NCI-H2029 (cell line): ENCODE results near the gene SSU72.
"Not testable (repeated sequence)": the region's sequence is repeated elsewhere in the genome, so short reads cannot be mapped to it uniquely, and the experiment has no call there.

Source experiments
- DNase-seq: peaks from one replicate; lab custom pipeline; 2025; lab: John Stamatoyannopoulos, UW

SSU72 gene

DNA sequence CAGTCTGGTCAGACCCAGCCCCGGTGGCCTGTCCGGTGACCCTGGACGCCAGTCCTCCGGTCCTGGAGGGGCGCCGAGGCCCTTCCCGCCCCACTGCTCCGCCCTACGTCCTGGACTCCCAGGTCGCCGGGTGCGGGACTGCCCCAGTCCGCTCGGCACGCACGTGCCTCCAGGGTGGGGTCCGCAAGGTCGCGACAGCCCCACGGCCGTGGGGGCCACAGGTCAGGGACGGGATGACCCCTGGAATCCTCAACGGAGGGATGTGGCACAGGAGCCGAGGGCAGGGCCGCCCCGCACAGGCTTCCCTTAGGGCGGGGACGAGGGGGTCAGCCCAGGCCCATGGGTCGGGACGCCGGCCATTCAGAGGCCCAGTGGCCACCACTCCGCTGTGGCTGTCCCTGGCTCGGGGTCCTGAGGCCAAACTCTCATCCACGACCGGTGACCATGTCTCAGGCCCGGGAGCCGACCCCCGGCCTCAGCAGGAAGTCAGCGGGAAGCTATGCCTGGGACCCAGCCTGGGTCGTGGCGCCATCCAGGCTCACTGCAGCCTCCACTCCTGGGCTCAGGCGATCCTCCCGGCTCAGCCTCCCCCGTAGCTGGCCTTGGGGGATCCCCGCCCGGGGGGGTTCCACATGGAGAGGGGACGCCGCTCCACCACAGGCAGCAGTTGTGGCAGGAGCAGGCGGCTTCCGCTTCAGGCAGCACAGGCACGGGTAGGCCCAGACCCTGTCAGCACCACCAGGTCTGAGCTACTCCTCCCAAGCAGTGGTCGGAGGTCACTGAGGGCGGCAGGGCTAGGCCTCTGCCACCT, 33.6 kb downstream of the SSU72 start:
- DNase-seq: no peak

DNA sequence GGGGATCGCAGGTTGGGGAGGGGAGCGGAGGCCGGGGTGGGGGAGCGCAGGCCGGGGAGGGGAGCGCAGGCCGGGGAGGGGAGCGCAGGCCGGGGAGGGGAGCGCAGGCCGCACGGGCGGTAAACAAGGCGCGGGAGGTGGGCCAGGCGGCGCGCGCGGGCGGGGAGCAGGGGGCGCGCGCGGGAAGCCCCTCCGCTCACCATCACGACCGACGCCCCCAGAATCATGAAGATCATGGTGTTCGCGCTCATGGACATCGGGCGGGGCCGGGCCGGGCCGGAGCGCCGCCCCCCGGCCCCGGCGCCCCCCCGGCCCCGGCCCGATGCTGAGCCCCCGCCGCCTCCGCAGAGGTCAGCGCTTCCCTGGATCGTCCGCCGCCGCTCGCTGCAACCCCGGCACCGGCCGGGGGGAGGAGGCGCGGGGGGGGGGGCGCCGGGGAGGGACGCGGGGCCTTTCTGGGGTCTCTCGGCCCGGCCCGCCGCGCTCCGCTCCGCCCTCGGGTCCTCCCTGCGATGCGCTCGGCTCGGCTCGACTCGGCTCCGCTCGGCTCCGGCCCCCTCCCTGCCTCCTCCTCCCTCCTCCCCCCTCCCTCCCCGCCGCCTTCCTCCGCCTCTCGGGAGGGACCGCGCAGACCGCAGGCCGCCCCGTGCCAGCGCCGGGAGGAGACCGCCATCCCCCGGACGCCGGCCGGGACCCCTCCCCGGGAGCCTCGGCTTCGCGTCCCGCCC, 34.4 kb downstream of the SSU72 start, which contains the start of gene TMEM240:
Gene TMEM240 (minus strand): TSS at position 535 of the 728 bp plus-strand sequence. CDS start 278 bp downstream, at position 257.
- no peak for DNase-seq

DNA sequence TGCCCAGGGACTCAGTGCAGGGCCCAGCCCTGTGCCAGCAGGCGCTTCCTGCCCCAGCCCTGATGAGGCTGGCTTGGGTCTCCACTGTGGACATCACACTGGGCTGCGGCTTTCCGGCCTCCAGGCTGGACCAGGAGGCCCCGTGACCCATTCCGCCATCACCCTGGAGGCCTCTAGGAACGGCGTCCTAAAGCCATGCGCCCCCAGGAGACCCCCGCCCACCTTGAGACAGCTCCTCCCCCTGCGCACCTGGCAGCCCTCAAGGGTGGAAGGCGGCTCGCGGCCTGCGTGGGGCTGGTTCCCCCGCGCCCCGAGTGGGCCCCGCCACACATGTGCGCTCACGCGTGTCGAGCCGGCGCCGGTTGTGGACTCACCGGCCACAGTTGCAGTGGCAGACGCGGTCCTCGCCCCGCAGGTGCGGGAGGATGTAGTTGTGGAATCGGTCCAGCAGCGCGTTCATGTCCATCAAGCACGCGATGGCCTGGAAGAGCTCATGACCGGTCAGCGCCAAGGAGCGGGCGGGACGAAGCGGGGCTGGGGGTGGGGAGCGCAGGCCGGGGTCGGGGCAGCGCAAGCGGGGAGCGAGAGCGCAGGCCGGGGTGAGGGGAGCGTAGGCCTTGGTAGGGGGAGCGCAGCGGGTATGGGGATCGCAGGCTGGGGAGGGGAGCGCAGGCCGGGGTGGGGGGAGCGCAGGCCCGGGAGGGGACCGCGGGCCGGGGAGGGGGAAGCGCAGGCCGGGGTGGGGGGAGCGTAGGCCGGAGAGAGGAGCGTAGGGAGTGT, 35.2 kb downstream of the SSU72 start:
- DNase-seq: no peak

DNA sequence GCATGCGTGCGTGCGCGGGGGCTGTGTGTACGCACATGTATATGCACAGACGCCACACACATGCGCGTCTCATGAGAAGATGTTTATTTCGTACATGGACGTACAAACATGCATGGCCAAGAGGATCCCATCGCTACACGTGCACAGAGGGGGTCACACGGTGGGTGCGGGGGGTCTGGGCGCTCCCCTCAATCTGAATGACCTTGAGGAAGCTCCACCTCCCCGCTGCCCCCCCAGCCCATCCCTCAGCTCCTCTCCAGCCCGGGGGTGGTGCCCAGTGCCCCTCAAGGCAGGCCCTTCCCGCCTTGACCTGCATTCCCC, 35.7 kb downstream of the SSU72 start:
- DNase-seq: no peak

DNA sequence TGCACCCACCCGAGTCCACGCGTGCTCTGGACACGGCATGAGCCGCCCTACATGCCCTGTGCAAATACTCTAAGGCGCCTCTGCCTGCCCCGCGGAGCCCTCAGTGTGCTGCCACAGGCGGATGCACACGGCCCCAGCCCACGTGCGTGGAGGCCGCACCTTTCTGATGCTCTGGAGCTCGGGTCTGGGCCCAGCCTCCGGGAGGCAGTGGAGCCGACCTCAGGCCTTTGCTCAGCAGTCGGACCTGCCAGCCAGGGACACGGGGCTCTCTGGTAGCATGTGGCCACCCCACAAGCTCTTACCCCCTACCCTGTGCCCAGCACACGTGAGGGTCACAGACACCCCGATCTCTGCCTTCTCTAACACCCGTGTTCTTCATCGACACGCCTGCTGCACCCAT, 36.3 kb downstream of the SSU72 start:
- DNase-seq: no peak

DNA sequence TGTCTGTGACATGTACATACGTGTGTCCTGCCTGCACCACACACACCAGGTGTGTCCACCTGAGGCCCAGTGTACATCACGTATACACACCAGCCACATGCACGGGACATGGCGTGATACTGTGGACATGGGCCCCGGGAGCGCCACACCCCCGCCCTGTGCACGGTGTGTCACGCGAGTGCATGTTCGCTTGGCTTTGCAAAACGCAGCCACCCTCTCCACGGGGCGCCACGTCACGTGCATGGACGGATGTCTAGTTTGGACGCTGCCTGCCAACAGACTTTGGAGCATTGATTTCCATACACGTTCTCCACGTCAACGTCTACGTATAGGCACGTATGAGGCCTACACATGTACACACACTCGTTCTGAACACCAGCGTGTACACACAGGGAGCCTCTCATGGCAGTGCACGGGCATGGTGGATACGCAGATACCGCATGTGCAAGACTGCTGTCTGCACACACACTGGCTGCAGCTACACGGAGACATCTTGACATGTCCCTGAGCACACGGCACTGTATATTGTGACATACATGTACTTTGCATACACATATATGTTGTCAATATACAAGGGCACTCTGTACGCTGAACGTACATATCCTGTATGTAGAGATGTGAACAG, 36.9 kb downstream of the SSU72 start:
- no peak for DNase-seq

DNA sequence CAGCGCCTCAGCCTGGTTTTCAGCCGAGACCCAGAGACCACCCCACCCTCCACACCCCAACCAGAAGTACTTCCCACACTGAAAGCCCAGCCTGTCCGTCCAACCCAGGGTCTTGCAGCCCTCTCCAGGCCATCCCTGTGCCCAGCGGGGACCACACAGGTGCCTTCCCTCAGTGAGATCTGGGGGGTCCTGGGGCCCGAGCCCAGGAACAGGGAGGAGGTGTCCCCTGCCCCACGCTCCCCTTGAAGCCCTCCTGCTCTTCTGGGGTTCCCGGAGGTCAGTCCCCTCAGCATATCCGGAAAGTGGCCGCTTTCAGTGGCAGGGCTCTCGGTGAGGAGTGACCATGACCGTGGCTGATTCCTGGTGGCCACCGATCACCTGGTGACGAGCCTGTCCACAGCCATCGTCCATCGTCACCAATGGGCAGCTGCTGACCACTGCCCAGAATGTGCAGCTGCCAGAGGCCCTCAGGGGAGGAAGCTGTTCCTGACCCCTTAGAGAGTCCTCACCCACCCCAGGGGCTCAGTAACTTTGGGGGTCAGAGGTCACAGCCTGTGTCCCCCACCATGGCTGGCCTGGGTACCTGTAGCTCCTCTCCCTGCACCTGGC, 37.6 kb downstream of the SSU72 start:
- no peak for DNase-seq

DNA sequence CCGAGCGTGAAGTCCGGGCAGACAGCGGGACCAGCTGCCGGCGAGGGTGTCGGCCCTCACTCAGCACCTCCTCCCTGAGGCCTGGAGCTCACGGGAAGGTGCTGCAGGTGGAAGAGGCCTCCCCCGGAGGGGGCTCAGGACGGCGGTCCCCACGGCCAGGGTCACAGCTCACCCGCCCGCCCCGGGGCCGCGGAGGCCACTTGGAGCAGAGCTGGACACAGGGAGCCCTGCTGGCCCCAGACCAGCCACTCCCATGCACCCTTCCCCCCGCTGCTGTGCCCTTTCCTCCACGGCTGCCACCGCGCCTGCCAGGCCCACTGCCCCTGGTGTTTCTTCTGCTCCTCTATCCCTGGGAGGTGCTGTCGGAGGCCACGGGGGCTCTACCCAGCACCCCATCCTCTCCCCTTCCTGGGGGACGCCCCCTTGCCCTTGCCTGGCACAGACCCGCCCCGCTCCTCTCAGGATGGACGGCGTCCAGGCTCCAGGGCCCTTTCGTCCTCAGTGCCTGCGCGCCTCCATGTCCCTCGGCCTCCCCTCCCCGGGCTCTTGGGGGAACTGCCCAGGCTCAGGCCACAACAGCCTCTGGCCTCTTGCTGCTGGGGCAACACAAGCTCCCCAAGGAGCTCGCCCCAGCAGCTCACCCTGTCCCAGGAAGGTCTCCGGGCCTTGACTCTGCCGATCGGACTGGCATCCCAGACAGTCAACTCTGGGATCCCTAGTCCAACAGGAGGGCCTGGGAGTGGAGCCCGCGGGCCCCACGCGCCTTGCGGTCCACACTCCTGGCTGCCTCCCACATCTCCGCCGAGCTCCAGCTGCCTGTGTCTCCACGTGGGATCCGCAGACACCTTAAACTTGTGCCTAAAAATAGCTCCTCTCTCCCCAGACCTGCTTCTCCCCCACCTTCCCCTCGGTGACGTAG, 38.4 kb downstream of the SSU72 start:
- no peak for DNase-seq

DNA sequence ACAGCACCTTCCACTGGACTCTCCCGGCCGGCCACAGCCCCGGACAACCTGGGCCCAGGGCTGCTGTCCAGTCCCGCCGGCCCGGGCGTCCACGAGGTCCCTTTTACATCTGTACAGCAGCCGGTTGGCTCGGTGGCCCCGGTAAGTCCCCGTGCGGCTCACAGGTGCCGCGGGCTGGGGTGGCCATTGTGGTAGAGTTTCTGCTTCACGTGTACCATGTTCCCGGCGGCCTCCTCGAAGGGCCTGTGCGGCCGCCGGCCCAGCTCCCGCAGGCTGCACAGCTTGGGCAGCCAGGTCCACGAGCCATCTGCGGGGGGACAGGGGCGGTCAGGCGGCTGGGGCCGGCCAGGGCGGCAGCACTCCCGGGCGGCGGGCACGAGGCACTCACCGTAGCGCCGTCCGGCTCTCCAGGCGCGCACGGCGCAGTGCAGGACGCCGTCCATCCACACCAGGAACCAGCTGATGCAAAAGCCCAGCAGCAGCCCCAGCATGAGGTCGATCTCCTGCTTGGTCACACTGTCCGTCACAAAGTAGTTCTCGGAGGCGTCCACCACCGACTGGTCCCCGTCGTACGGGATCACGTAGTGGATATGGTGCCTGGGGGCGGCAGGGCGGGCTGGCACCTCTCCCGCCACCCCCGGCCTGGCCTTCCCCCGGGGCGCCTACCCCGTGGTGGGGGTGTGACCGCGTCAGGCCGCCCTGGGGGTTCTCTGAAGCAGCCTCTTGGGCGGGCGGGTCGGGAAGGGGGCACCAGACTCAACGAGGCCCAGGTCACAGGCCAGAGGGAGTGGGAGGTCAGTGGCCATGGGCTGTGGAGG, 39.3 kb downstream of the SSU72 start:
- DNase-seq: no peak

DNA sequence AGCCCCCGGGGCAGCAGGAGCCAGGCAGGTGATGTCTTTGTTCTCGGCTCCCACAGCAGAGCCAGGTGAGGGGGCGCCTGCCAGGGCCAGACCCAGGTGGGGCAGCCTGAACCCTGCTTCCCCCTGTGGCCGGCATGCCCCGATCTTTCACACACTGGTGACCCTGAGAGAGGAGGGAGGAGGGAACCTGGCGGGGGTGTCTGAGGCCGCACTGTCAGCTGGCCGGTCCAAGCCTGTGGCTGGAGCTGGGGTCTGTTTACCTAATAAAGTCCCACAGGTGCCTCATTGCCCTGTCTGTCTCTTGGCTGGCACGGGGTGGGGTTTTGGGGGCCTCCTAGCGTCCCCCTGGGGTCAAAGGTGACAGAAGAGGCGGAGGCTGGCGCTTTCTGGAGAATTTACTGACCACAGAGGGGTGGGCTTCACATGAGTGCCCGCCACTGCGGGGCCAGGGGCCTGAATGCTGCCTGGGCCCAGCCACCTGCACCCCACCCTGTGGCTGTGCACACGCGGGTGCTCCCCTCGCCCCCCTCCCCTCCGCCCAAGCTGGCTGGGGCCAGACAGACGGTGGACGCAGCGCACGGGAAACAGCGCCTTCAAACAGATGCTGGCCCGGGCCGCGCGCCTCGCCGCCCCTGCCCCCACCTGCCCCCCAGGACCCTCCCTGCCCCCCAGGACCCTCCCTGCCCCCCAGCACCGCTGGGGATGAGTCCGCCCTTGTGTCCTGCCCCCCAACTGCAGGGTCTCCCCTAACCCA, 40.1 kb downstream of the SSU72 start:
- no peak for DNase-seq

DNA sequence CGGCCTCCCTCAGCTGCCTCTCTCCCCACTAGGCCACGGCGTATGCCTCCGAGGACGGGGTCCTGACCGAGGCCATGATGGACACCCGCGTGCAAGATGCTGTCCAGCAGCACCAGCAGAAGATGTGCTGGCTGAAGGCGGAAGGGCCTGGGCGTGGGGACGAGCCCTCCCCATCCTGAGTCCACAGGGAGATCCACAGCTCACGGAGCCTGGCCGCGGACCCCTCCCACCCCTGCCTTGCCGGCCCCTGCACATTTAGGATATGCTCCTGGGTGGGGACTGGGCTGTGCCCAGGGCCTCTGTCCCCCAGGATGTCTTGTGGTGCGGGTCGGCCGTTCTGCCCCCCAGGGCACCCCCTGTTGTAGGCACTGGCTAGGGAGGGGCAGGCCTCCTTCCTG, 40.8 kb downstream of the SSU72 start:
- DNase-seq: not testable (repeated sequence)

DNA sequence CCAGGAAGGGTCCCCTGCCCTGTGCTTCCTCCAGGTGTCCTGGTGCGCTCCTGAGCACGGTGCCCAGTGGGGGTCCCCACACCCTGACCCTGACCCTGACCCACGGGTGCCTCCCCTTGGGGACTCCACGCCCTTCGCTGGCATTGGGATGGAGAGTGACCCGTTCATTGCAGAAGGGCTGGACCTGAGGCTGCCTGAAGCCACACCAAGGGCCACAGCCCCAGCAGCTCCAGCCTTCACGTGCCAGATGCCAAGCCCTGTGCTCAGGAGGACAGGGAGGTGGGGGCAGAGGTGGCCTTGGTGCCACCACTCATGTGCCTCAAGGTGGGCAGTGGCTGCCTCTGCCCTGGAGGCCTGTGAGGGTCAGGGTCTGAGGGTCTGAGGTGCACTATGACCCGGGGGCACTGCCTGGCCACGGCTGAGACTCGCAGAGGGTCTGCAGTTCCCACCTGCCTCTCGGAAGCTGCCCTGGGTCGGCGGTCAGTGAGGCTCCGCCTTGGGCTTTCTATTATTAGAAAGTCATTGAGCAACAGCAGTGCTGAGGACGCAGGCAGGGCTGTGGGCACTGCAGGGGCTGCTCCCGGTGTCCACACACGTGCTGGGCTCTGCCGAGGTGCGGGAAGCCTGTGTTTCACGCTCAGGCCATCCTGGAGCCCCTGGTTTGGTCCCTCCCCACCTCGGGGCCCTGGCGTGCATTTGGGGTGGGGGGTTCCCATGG, 41.3 kb downstream of the SSU72 start:
- DNase-seq: not testable (repeated sequence)

DNA sequence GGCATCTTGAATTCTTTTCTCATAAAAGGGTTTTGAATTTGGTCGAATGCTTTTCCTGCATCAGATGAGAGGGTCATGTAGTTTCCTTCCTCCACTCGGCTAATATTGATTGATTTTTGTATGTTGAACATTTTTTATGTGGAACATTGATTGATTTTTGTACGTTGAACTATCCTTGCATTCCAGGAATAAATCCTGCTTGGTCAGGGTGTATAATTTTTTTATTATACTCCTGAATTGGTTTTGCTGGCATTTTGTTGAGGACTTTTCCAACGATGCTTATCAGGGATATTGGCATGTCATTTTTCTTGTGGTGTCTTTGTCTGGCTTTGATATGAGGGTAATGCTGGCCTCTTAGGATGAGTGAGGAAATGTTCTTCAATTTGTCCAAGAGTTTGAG, 42.7 kb downstream of the SSU72 start:
- DNase-seq: no peak

DNA sequence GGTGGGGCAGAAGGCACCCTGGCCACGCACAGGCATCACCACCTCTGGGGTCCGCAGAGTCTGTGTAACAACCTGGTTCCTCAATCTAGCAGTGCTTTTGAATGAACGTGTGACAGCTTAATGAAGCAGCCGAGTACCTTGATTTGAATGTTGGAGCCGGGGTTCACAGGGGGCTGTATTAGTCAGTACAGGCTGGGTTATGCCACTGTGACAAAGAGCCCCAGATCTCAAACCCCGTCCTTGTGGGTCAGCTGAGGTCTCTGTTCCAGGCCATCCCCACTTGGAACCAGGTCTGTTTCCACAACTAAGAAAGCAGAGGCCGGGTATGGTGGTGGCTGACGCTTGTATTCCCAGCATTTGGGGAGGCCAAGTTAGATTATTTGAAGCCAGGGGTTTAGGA, 44.7 kb downstream of the SSU72 start:
- DNase-seq: no peak

DNA sequence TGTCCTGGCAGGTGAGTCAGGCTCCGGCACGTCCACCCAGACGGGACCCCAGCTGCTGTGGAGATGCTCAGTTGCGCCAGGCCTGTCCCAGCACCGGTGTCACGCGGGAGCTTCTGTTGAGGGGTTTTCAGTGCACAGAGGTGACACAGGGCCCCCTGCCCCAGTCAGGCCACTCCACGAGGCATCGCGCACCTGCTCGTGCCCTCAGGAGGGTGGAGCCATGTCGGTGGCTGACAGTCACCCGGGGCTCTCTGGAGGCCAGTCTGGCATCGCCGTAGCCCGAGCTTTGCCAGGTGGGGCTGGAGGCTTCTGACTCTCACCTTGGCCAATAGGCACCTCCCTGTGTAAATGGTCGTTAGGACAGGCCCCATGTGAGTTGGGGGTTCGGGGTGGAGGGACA, 45.3 kb downstream of the SSU72 start:
- DNase-seq: no peak

DNA sequence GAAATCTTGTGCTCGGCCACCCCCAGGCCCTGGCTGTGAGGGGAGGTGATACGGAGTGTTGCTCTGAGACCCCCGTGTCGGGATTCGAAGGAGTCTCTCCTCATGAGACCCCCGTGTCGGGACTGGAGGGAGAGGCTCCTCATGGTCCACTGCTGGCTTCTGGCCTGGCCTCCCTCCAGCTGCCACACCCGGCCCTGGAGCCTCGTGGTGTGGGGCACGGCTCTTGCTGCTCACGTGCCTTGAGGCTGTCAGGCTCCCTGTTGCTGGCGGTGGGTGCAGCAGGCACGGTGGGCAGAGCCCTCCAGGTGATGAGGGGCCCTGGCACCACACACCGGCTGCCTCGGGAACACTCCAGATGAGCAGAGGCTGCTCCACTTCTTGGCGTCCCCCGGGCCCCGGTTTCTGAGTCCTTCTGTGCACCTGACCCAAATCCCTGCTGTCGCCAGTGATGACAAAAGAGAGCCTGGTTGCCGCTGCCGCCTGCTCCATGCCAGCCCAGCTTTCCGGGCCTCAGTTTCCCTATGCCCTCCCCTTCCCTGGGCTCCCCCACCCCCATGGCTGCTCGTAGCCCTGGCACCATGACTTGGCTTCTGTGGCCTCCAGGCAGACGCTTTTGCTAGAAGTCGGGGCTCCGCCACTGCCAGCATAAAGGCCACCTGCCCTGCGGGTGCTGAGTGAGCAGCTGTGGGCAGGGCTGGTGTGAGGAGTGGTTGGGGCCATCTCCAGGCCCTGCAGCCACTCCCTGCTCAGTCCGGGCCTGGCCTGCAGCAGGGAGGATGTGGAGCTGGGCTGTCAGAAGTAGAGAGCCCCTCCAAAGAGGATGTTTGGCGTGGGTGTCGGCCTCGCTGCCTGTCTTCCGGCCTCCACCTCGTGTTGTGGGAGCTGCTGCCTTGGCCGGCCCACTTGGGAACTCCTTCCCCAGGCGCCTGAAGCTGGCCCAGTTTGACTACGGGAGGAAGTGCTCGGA, 46.1 kb downstream of the SSU72 start:
- DNase-seq: no peak

DNA sequence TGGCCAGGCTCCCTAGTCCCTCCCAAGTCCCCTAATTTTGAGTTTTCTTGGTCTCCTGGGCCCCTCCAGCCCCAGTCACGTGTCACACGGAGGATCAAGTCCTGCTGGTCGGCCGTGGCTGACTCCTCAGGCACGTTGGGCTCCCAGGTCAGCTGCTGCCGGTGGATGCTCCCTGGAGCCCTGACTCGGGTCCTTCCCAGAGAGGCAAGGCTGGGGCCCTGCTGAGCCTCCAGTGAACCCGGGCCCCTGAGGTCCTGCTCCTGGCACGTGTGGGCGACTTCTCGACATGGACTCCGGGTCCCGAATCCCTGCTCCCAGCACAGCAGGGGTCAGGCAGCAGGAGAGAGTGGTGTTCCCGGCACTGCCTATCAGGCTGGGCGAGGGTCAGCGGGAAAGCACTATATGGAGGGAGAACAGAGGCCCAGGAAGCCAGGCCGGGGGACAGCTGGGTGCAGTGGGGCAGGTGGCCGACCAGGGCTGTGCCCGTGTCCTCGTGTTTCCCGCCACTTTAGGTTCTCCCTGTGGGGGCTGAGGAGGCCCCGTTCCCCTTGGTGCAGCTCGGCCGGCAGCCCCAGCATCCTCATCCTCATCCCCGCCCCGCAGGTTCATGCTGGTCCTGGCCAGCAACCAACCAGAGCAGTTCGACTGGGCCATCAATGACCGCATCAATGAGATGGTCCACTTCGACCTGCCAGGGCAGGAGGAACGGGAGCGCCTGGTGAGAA, 47.4 kb downstream of the SSU72 start:
- no peak for DNase-seq
